CD4-positive, alpha-beta T cell (primary cell): ENCODE measurements around the gene HSPB2. TPM values are rescaled to one million over a fixed set of nuclear protein-coding genes. Genes with fewer than 3 reads are reported as not detected.

Experiments used
- ATAC-seq: fragments of 200-7000 bp; cut with Tn5 transposase; one replicate; pipeline ENCODE4 v1.10.0; 2022; ENCODE audit warnings: mild to moderate bottlenecking; ENCODE audit not compliant: poor library complexity
- CTCF ChIA-PET: fragments of 350-600 bp; sonication (Branson Sonifier 250); formaldehyde crosslinking; loops from one replicate; lab custom pipeline; 2021; ENCODE audit warnings: antibody characterized with exemption, inconsistent platforms; lab: Charles Lee
- POLR2A ChIA-PET: fragments of 350-600 bp; sonication (Branson Sonifier 250); formaldehyde crosslinking; loops from one replicate; lab custom pipeline; 2021; ENCODE audit warnings: antibody characterized with exemption, inconsistent platforms; lab: Charles Lee
- DNase-seq, 14 experiments: peaks; one replicate each; pipeline ENCODE4 v3.0.0-alpha.2; 2013 to 2020; ENCODE audit warnings: mixed read lengths in 2 of 14
- H3K27ac ChIP-seq, 2 donors: one replicate each; pipeline versions ENCODE4 v1.5.1 to v1.7.0; 2013; ENCODE audit warnings: low read length in 2 of 2, low read depth in 1 of 2, mild to moderate bottlenecking in 1 of 2
- H3K27me3 ChIP-seq, 2 experiments: 1 replicate in 1 of 2; 2 replicates in 1 of 2; pipeline versions ENCODE4 v1.6.1 to v1.7.0; 2013; ENCODE audit warnings: low read length in 2 of 2, control low read depth in 1 of 2, mild to moderate bottlenecking in 1 of 2, moderate library complexity in 1 of 2; ENCODE audit not compliant: insufficient read depth in 2 of 2, control insufficient read depth in 1 of 2
- H3K36me3 ChIP-seq: one replicate; pipeline ENCODE4 v1.6.1; 2013; ENCODE audit warnings: low read length, control low read depth; ENCODE audit not compliant: insufficient read depth
- H3K4me1 ChIP-seq: one replicate; pipeline ENCODE4 v1.6.1; 2013; ENCODE audit warnings: low read length, control low read depth; ENCODE audit not compliant: insufficient read depth
- H3K4me3 ChIP-seq: one replicate; pipeline ENCODE4 v1.5.1; 2013; ENCODE audit warnings: mild to moderate bottlenecking, low read length, moderate library complexity
- H3K9me3 ChIP-seq, 2 experiments: 1 replicate in 1 of 2; 2 replicates in 1 of 2; pipeline versions ENCODE4 v1.6.1 to v1.7.0; 2013; ENCODE audit warnings: low read length in 2 of 2, mild to moderate bottlenecking in 2 of 2, control low read depth in 1 of 2, moderate library complexity in 1 of 2; ENCODE audit not compliant: control insufficient read depth in 1 of 2, insufficient read depth in 1 of 2
- H3K27ac Mint-ChIP-seq: one replicate; pipeline ENCODE4 v1.8.0; 2020; ENCODE audit warnings: mixed read lengths
- H3K27me3 Mint-ChIP-seq: one replicate; pipeline ENCODE4 v1.8.0; 2021; ENCODE audit warnings: mixed read lengths
- H3K36me3 Mint-ChIP-seq: one replicate; pipeline ENCODE4 v1.8.0; 2021; ENCODE audit warnings: low read depth, mixed read lengths
- H3K4me1 Mint-ChIP-seq: one replicate; pipeline ENCODE4 v1.8.0; 2021; ENCODE audit warnings: low read depth, mixed read lengths
- H3K4me3 Mint-ChIP-seq: one replicate; pipeline ENCODE4 v1.8.0; 2020; ENCODE audit warnings: mild to moderate bottlenecking, mixed read lengths
- H3K9me3 Mint-ChIP-seq: one replicate; pipeline ENCODE4 v1.8.0; 2020; ENCODE audit warnings: mixed read lengths
- CTCF ChIP-seq: fragments of 200-600 bp; IDR thresholded peaks from one replicate; pipeline ENCODE4 v1.8.0; 2022; ENCODE audit warnings: antibody characterized with exemption, mild to moderate bottlenecking
- intact Hi-C, 2 experiments: fragments of 100-400 bp; cut with DNase I in 1 of 2; cut with micrococcal nuclease in 1 of 2; formaldehyde crosslinking; loops; one replicate each; pipeline versions ENCODE4 v1.15.1 to v1.9.0; 2023 to 2025; cut with DNase I, micrococcal nuclease
- total RNA-seq, 174 experiments: library from RNA in 2 of 174; stranded (reverse) in 2 of 174; gene quantifications; one replicate each; pipeline ENCODE4 v1.2.3 and lab custom pipeline; 2021 to 2026

HSPB2 gene
- total RNA-seq, 2 experiments from 2014 or later: not detected

DNA sequence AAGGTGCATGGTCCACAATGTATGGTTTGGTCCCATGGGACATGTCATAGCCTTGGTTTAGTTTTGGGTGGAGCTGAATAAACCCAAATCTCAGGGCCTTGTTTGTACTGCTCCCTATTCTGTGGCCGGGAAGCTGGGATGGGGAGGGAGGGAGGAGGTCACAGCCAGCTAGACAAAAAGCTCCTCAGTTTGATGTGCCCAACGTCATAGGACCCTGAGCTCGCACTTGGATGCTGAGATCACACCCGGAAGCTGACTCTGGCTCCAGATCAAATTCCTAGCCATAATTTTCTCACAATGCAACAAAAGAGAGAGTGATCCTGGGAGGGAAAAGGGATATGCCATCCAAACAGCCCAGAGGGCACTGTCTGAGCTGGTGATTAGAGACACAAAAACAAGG, 1.5 kb downstream of the HSPB2 start:
- intact Hi-C loops: no loop called here
- ATAC-seq: no peak
- Histone ChIP-seq H3K36me3 (no peaks in the 10 kb centered on the region), H3K27me3 (peaks cover 32 to 39% of the 10 kb centered on the region in 2 experiments), H3K4me1 (no peaks in the 10 kb centered on the region), H3K4me3 (no peak overlapping the region), H3K27ac (no peak overlapping the region), H3K9me3 (peaks cover 0 to 7% of the 10 kb centered on the region in 2 experiments)
- no peaks in the 10 kb centered on the region for H3K9me3 Mint-ChIP-seq
- TF ChIP-seq CTCF: no peak
- H3K4me1 Mint-ChIP-seq: no peaks in the 10 kb centered on the region
- ChIA-PET POLR2A (no interaction called here), CTCF (no interaction called here)
- H3K27ac Mint-ChIP-seq: no peak overlapping the region
- no peak for DNase-seq
- no peak overlapping the region for H3K4me3 Mint-ChIP-seq
- H3K36me3 Mint-ChIP-seq: no peaks in the 10 kb centered on the region
- peaks cover 74% of the 10 kb centered on the region for H3K27me3 Mint-ChIP-seq

DNA sequence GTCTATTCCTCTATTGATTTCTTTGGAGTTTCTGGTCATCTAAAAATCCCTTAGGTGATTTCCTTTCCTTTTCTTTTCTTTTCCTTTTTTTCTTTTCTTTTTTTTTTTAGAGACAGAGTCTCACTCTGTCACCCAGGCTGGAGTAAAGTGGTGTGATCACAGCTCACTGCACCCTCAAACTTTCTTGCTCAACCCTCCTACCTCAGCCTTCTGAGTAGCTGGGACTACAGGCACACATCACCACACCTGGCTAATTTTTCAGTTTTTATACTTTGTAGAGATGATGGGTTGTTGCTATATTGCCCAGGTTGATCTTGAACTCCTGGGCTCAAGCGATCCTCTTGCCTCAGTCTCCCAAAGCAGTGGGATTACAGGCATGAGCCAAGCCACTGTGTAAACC, 4.2 kb downstream of the HSPB2 start:
- no peak overlapping the region for H3K27ac Mint-ChIP-seq
- H3K27me3 Mint-ChIP-seq: peaks cover 59% of the 10 kb centered on the region
- H3K27me3 ChIP-seq: peaks cover 24 to 29% of the 10 kb centered on the region in 2 experiments
- DNase-seq: no peak
- TF ChIP-seq CTCF: no peak
- no peaks in the 10 kb centered on the region for H3K4me1 Mint-ChIP-seq
- no peaks in the 10 kb centered on the region for H3K36me3 Mint-ChIP-seq
- CTCF ChIA-PET: no interaction called here
- ATAC-seq: no peak
- no peaks in the 10 kb centered on the region for H3K9me3 Mint-ChIP-seq
- no peaks in the 10 kb centered on the region for H3K4me1 ChIP-seq
- POLR2A ChIA-PET: no interaction called here
- no peak overlapping the region for H3K4me3 Mint-ChIP-seq
- H3K4me3 ChIP-seq: no peak overlapping the region
- intact Hi-C loops: no loop called here
- no peak overlapping the region for H3K27ac ChIP-seq
- peaks cover 0 to 3% of the 10 kb centered on the region in 2 experiments for H3K9me3 ChIP-seq
- H3K36me3 ChIP-seq: no peaks in the 10 kb centered on the region

DNA sequence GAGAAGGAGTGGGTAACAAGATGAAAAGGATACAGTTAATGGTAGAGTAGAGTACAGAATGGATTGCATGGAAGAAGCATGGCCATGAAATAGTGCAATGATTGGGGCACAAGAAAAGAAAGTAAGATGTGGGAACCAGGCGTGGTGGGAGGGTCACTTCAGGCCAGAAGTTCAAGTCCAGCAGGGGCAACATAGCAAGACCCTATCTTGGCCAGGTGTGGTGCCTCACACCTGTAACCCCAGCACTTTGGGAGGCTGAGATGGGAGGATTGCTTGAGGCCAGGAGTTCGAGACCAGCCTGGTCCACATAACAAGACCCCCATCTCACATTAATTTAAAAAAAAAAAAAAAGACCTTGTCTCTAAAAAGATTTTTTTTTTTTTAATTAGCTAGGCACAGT, 4.8 kb downstream of the HSPB2 start:
- Histone ChIP-seq H3K27me3 (peaks cover 23% of the 10 kb centered on the region in 2 experiments), H3K9me3 (no peaks in the 10 kb centered on the region), H3K36me3 (no peaks in the 10 kb centered on the region), H3K27ac (no peak overlapping the region), H3K4me1 (no peaks in the 10 kb centered on the region), H3K4me3 (no peak overlapping the region)
- ChIA-PET CTCF (no interaction called here), POLR2A (no interaction called here)
- Mint-ChIP-seq H3K27ac (no peak overlapping the region), H3K4me3 (no peak overlapping the region), H3K4me1 (no peaks in the 10 kb centered on the region), H3K27me3 (peaks cover 54% of the 10 kb centered on the region), H3K36me3 (no peaks in the 10 kb centered on the region), H3K9me3 (no peaks in the 10 kb centered on the region)
- no peak for TF ChIP-seq CTCF
- intact Hi-C loops: no loop called here
- DNase-seq: no peak
- no peak for ATAC-seq
